Loucy (cell line): ENCODE data around the gene STK4.

Experiments
- H2AFZ ChIP-seq: fragments of 200-600 bp; sonication (generic); 2 replicates; pipeline ENCODE4 v1.6.0; 2016; ENCODE audit warnings: antibody characterized with exemption, mild to moderate bottlenecking, low read length, moderate library complexity
- H3F3A ChIP-seq: fragments of 200-600 bp; 2 replicates; pipeline ENCODE4 v1.6.0; 2016; ENCODE audit warnings: antibody characterized with exemption, low read depth, mild to moderate bottlenecking
- H3K27me3 ChIP-seq: fragments of 200-600 bp; sonication (generic); 2 replicates; pipeline ENCODE4 v1.6.1; 2014; ENCODE audit warnings: low read length, mild to moderate bottlenecking; ENCODE audit not compliant: insufficient read depth, poor library complexity, severe bottlenecking
- H3K36me3 ChIP-seq: fragments of 200-600 bp; sonication (generic); 2 replicates; pipeline ENCODE4 v1.6.1; 2016; ENCODE audit warnings: low read length; ENCODE audit not compliant: insufficient read depth
- H3K4me1 ChIP-seq: fragments of 200-600 bp; sonication (generic); 2 replicates; pipeline ENCODE4 v1.5.1; 2014; ENCODE audit warnings: low read length, mild to moderate bottlenecking; ENCODE audit not compliant: insufficient read depth, poor library complexity, severe bottlenecking
- H3K4me2 ChIP-seq: fragments of 200-600 bp; sonication (generic); 2 replicates; pipeline ENCODE4 v1.6.0; 2014; ENCODE audit warnings: antibody characterized with exemption, low read length, low read depth, mild to moderate bottlenecking; ENCODE audit not compliant: poor library complexity, severe bottlenecking
- H3K4me3 ChIP-seq: fragments of 200-600 bp; sonication (generic); 2 replicates; pipeline ENCODE4 v1.5.1; 2014; ENCODE audit warnings: low read length, mild to moderate bottlenecking, mixed read lengths; ENCODE audit not compliant: poor library complexity, severe bottlenecking
- H3K79me2 ChIP-seq: fragments of 200-600 bp; sonication (generic); 2 replicates; pipeline ENCODE4 v1.6.1; 2014; ENCODE audit warnings: low read length; ENCODE audit not compliant: insufficient read depth
- H3K9ac ChIP-seq: fragments of 200-600 bp; sonication (generic); 2 replicates; pipeline ENCODE4 v1.6.0; 2014; ENCODE audit warnings: mild to moderate bottlenecking, low read depth, low read length, moderate library complexity; ENCODE audit not compliant: poor library complexity, severe bottlenecking
- H3K9me2 ChIP-seq: fragments of 200-600 bp; sonication (generic); replicated peaks from 2 replicates; pipeline ENCODE4 v1.6.1; 2016; ENCODE audit warnings: low read depth, low read length, mixed read lengths
- H3K9me3 ChIP-seq: fragments of 200-600 bp; sonication (generic); 2 replicates; pipeline ENCODE4 v1.6.1; 2014; ENCODE audit warnings: mild to moderate bottlenecking, antibody characterized with exemption, low read length, low read depth; ENCODE audit not compliant: insufficient read depth
- H4K20me1 ChIP-seq: fragments of 200-600 bp; sonication (generic); 2 replicates; pipeline ENCODE4 v1.6.0; 2014; ENCODE audit warnings: antibody characterized with exemption, low read length, mild to moderate bottlenecking; ENCODE audit not compliant: insufficient read depth, poor library complexity, severe bottlenecking
- CTCF ChIP-seq: fragments of 200-600 bp; sonication (generic); conservative IDR thresholded peaks from 2 replicates; pipeline ENCODE4 v1.5.1; 2014; ENCODE audit warnings: mild to moderate bottlenecking, antibody characterized with exemption, low read length
- EZH2phosphoT487 ChIP-seq: fragments of 200-600 bp; IDR thresholded peaks from 2 replicates; pipeline ENCODE4 v1.6.1; 2018; ENCODE audit warnings: antibody characterized with exemption, mild to moderate bottlenecking, moderate library complexity, borderline replicate concordance

STK4 gene

GRCh38 chr20:44981736-44982406, 15.6 kb downstream of the STK4 start:
- Histone ChIP-seq H3K9me3 (no peaks in the 10 kb centered on the region), H3K79me2 (no peaks in the 10 kb centered on the region; the same call in 1 of the 2 replicates), H3K9me2 (no peaks in the 10 kb centered on the region)

DNA sequence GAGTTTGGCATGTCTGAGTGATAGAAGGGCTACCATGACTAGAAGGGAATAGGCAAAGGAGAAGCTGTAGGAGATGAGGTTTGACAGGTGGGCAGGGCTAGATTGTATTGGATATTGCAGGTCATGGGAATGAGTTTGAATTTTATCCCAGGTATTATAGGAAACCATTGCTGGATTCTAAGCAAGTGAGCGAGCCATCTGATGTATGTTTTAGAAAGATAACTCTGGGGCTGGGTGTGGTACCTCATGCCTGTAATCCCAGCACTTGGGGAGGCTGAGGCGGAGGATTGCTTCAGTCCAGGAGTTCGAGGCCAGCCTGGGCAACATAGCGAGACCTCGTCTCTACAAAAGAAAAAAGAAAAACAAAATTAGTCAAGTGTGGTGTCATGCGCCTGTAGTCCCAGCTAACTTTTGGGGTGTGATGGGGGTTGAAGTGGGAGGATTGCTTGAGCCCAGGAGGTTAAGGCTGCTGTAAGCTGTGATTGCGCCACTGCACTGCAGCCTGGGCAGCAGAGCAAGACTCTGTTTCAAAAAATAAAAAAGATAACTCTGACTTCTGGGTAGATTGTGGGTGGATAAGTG, 16.9 kb downstream of the STK4 start:
- H3K36me3 ChIP-seq = peaks cover 34% of the 10 kb centered on the region; the same call in 1 of the 2 replicates
- no peaks in the 10 kb centered on the region for H4K20me1 ChIP-seq
- H3K4me2 ChIP-seq = no peak overlapping the region
- no peak overlapping the region for H3K4me3 ChIP-seq
- peaks cover 19% of the 10 kb centered on the region for H3K4me1 ChIP-seq
- H3K27me3 ChIP-seq = no peaks in the 10 kb centered on the region
- H3K9ac ChIP-seq = no peak overlapping the region
- no peaks in the 10 kb centered on the region for H3K9me2 ChIP-seq
- H3F3A ChIP-seq = peaks cover 4% of the 10 kb centered on the region; the same call in 1 of the 2 replicates
- H2AFZ ChIP-seq = no peak overlapping the region
- no peaks in the 10 kb centered on the region for H3K9me3 ChIP-seq
- no peak for TF ChIP-seq EZH2phosphoT487
- no peak for TF ChIP-seq CTCF
- no peaks in the 10 kb centered on the region; the same call in 1 of the 2 replicates for H3K79me2 ChIP-seq

More at GRCh38 chr20:44981736-44982406, 15.6 kb downstream of the STK4 start:
- no peaks in the 10 kb centered on the region for H3K27me3 ChIP-seq
- no peak for TF ChIP-seq CTCF
- no peak overlapping the region for H3K4me3 ChIP-seq
- no peaks in the 10 kb centered on the region for H4K20me1 ChIP-seq
- peaks cover 4% of the 10 kb centered on the region; the same call in 1 of the 2 replicates for H3F3A ChIP-seq
- peaks cover 28% of the 10 kb centered on the region; the same call in 1 of the 2 replicates for H3K36me3 ChIP-seq
- H2AFZ ChIP-seq = no peak overlapping the region
- no peak overlapping the region for H3K4me2 ChIP-seq
- peaks cover 23% of the 10 kb centered on the region for H3K4me1 ChIP-seq
- H3K9ac ChIP-seq = no peak overlapping the region

GRCh38 chr20:44988631-44989171, 22.4 kb downstream of the STK4 start:
- Histone ChIP-seq H3F3A (no peaks in the 10 kb centered on the region), H3K27me3 (no peaks in the 10 kb centered on the region), H3K9me2 (no peaks in the 10 kb centered on the region), H3K4me1 (peaks cover 24% of the 10 kb centered on the region), H2AFZ (no peak overlapping the region), H3K4me2 (no peak overlapping the region), H3K9ac (no peak overlapping the region), H3K79me2 (peaks cover 32% of the 10 kb centered on the region), H3K4me3 (no peak overlapping the region), H4K20me1 (no peaks in the 10 kb centered on the region), H3K36me3 (peaks cover 26% of the 10 kb centered on the region), H3K9me3 (no peaks in the 10 kb centered on the region)
- TF ChIP-seq EZH2phosphoT487 (no peak), CTCF (no peak)
